CD14-positive monocyte (primary cell): ENCODE measurements around the gene TECTB. TPM values are rescaled to one million over a fixed set of nuclear protein-coding genes. Genes with fewer than 3 reads are reported as not detected.

Source experiments
- DNase-seq, 3 donors: peaks; one replicate each; pipeline ENCODE4 v3.0.0-alpha.2; 2011 to 2022
- H2AFZ ChIP-seq: 2 replicates; pipeline ENCODE4 v1.6.0; 2012; ENCODE audit warnings: mild to moderate bottlenecking, low read depth, low read length, inconsistent platforms; ENCODE audit not compliant: insufficient read depth, poor library complexity, severe bottlenecking
- H3K27ac ChIP-seq, 2 donors: 1 replicate in 1 of 2; 2 replicates in 1 of 2; pipeline ENCODE4 v1.5.1; 2012 to 2013; ENCODE audit warnings: low read length in 2 of 2, control low read depth in 1 of 2, inconsistent platforms in 1 of 2, low read depth in 1 of 2, mild to moderate bottlenecking in 1 of 2
- H3K27me3 ChIP-seq, 2 donors: one replicate each; pipeline versions ENCODE4 v1.6.0 to v1.6.1; 2011 to 2013; ENCODE audit warnings: low read length in 2 of 2; ENCODE audit not compliant: control insufficient read depth in 2 of 2, insufficient read depth in 2 of 2
- H3K36me3 ChIP-seq, 2 donors: replicated peaks in 1 of 2; 1 replicate in 1 of 2; 2 replicates in 1 of 2; pipeline versions ENCODE4 v1.5.1 to v1.6.1; 2012 to 2013; ENCODE audit warnings: low read length in 2 of 2, control low read depth in 1 of 2, inconsistent platforms in 1 of 2, mild to moderate bottlenecking in 1 of 2; ENCODE audit not compliant: insufficient read depth in 2 of 2, control insufficient read depth in 1 of 2
- H3K4me1 ChIP-seq, 2 donors: 1 replicate in 1 of 2; 2 replicates in 1 of 2; pipeline versions ENCODE4 v1.5.1 to v1.6.1; 2012 to 2013; ENCODE audit warnings: low read length in 2 of 2, control low read depth in 1 of 2, inconsistent platforms in 1 of 2, mild to moderate bottlenecking in 1 of 2, moderate library complexity in 1 of 2; ENCODE audit not compliant: insufficient read depth in 2 of 2, control insufficient read depth in 1 of 2
- H3K4me2 ChIP-seq: replicated peaks from 2 replicates; pipeline ENCODE3; 2012; ENCODE audit warnings: low read length, moderate library complexity, mild to moderate bottlenecking; ENCODE audit not compliant: poor library complexity, severe bottlenecking; ENCODE audit errors: extremely low read depth
- H3K4me3 ChIP-seq, 3 experiments: fragments of 200-600 bp in 1 of 3; sonication (generic) in 1 of 3; replicated peaks in 1 of 3; 1 replicate in 2 of 3; 2 replicates in 1 of 3; pipeline ENCODE4 v1.5.1; 2011 to 2013; ENCODE audit warnings: low read length in 3 of 3, mild to moderate bottlenecking in 3 of 3, control low read depth in 2 of 3, low read depth in 2 of 3, inconsistent platforms in 1 of 3, moderate library complexity in 1 of 3
- H3K79me2 ChIP-seq: 2 replicates; pipeline ENCODE4 v1.6.0; 2012; ENCODE audit warnings: mild to moderate bottlenecking, control low read depth, inconsistent platforms, low read length, moderate library complexity; ENCODE audit not compliant: insufficient read depth
- H3K9ac ChIP-seq: 2 replicates; pipeline ENCODE4 v1.6.0; 2017; ENCODE audit warnings: low read length, mild to moderate bottlenecking; ENCODE audit not compliant: insufficient read depth, poor library complexity, severe bottlenecking
- H3K9me3 ChIP-seq, 2 donors: replicated peaks in 1 of 2; 1 replicate in 1 of 2; 2 replicates in 1 of 2; pipeline versions ENCODE4 v1.5.1 to v1.6.1; 2012 to 2013; ENCODE audit warnings: low read length in 2 of 2, control low read depth in 1 of 2; ENCODE audit not compliant: control insufficient read depth in 1 of 2, insufficient read depth in 1 of 2
- H4K20me1 ChIP-seq: 2 replicates; pipeline ENCODE4 v1.6.0; 2012; ENCODE audit warnings: mild to moderate bottlenecking, low read length, control low read depth, moderate library complexity; ENCODE audit not compliant: insufficient read depth
- H3K27ac Mint-ChIP-seq, 7 donors: one replicate each; pipeline ENCODE4 v1.8.0; 2020; ENCODE audit warnings: mild to moderate bottlenecking in 7 of 7, mixed read lengths in 7 of 7, moderate library complexity in 6 of 7, inconsistent platforms in 2 of 7
- H3K27me3 Mint-ChIP-seq, 3 donors: one replicate each; pipeline ENCODE4 v1.8.0; 2021 to 2022; ENCODE audit warnings: low read depth in 3 of 3, mild to moderate bottlenecking in 3 of 3, mixed read lengths in 3 of 3, moderate library complexity in 3 of 3, inconsistent platforms in 1 of 3
- H3K36me3 Mint-ChIP-seq, 2 donors: one replicate each; pipeline ENCODE4 v1.8.0; 2020; ENCODE audit warnings: mixed read lengths in 2 of 2, inconsistent platforms in 1 of 2, mild to moderate bottlenecking in 1 of 2
- H3K4me1 Mint-ChIP-seq: one replicate; pipeline ENCODE4 v1.8.0; 2020; ENCODE audit warnings: mild to moderate bottlenecking, mixed read lengths
- H3K4me3 Mint-ChIP-seq, 2 donors: one replicate each; pipeline ENCODE4 v1.8.0; 2020; ENCODE audit warnings: mild to moderate bottlenecking in 2 of 2, mixed read lengths in 2 of 2, moderate library complexity in 1 of 2
- H3K9me3 Mint-ChIP-seq, 7 donors: one replicate each; pipeline ENCODE4 v1.8.0; 2020 to 2022; ENCODE audit warnings: mixed read lengths in 7 of 7, mild to moderate bottlenecking in 6 of 7, moderate library complexity in 6 of 7, inconsistent platforms in 2 of 7
- WGBS: methylation state at CpG from one replicate; pipeline ENCODE4 v1.1.5; 2013; ENCODE audit warnings: missing lambda C conversion rate; ENCODE audit not compliant: insufficient coverage; 5-methylcytosine and 5-hydroxymethylcytosine counted together
- intact Hi-C, 2 donors: fragments of 100-400 bp; cut with micrococcal nuclease; formaldehyde crosslinking; loops; one replicate each; pipeline versions ENCODE4 v1.15.0 to v1.15.1; 2023
- polyA plus RNA-seq, 3 donors: library from polyadenylated mRNA; depleted of rRNA in 1 of 3; unstranded in 2 of 3; stranded (reverse) in 1 of 3; fragments of 300-500 nt in 2 of 3; fragments of >200 nt in 1 of 3; fragmentation: Illumina TruSeq in 2 of 3; gene quantifications; 1 replicate in 2 of 3; 2 replicates in 1 of 3; pipeline ENCODE4 v1.2.3, GENCODE V29; 2012 to 2021
- TF ChIP-seq, protein P1 (sequence below): fragments of 200-600 bp; IDR thresholded peaks from one replicate; pipeline ENCODE4 v1.8.0; 2022; ENCODE audit warnings: antibody characterized with exemption, mild to moderate bottlenecking

The TECTB gene
- polyA plus RNA-seq, 3 donors, result not detected

DNA sequence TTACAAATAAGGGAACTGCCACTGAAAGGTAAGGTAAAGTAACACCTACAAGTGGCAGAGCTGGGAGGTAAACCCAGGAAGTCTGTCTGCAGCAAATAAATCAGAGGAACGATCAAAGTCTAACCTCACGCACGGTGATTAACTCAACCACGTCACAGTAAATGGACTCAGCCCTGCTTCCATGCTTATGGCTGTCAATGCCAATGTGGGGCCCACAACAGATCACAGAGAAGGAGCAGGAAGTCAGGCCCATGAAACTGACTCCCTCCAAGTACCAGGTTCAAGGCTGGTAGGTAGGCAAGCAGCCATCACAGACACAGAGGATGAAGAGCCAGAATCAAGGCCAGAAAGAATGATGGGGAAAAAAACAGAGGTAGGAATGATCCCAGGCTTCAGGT, 52.7 kb downstream of the TECTB start:
- H3K27ac Mint-ChIP-seq, result peak overlapping the region in 3 of 7 donors; percentile 28 to 72 (median 30)
- no peak overlapping the region for H3K4me3 ChIP-seq
- H3K27ac ChIP-seq, result peak overlapping the region in 1 of 2 donors; percentile 23
- H3K9ac ChIP-seq, result no peak overlapping the region
- H3K27me3 Mint-ChIP-seq, result peaks cover 4 to 10% (median 5%) of the 10 kb centered on the region in 3 donors
- no peaks in the 10 kb centered on the region for H3K36me3 ChIP-seq
- peak overlapping the region in 1 of 2 donors; percentile 32 for H3K4me3 Mint-ChIP-seq
- DNase-seq, result no peak
- no peaks in the 10 kb centered on the region for H4K20me1 ChIP-seq
- H3K27me3 ChIP-seq, result no peaks in the 10 kb centered on the region
- no peaks in the 10 kb centered on the region for H3K9me3 Mint-ChIP-seq
- H3K79me2 ChIP-seq, result no peaks in the 10 kb centered on the region
- H3K9me3 ChIP-seq, result no peaks in the 10 kb centered on the region
- intact Hi-C loops, result no loop called here
- H3K4me2 ChIP-seq, result peak overlapping the region; percentile 24
- H3K4me1 Mint-ChIP-seq, result peaks cover 13% of the 10 kb centered on the region
- H2AFZ ChIP-seq, result peak overlapping the region; percentile 51
- WGBS, result 39% methylated on average over 4 of the region's 4 CpGs
- no peaks in the 10 kb centered on the region for H3K36me3 Mint-ChIP-seq
- TF ChIP-seq, protein P1, sequence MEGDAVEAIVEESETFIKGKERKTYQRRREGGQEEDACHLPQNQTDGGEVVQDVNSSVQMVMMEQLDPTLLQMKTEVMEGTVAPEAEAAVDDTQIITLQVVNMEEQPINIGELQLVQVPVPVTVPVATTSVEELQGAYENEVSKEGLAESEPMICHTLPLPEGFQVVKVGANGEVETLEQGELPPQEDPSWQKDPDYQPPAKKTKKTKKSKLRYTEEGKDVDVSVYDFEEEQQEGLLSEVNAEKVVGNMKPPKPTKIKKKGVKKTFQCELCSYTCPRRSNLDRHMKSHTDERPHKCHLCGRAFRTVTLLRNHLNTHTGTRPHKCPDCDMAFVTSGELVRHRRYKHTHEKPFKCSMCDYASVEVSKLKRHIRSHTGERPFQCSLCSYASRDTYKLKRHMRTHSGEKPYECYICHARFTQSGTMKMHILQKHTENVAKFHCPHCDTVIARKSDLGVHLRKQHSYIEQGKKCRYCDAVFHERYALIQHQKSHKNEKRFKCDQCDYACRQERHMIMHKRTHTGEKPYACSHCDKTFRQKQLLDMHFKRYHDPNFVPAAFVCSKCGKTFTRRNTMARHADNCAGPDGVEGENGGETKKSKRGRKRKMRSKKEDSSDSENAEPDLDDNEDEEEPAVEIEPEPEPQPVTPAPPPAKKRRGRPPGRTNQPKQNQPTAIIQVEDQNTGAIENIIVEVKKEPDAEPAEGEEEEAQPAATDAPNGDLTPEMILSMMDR, result no peak
- peaks cover 12 to 16% of the 10 kb centered on the region in 2 donors for H3K4me1 ChIP-seq

DNA sequence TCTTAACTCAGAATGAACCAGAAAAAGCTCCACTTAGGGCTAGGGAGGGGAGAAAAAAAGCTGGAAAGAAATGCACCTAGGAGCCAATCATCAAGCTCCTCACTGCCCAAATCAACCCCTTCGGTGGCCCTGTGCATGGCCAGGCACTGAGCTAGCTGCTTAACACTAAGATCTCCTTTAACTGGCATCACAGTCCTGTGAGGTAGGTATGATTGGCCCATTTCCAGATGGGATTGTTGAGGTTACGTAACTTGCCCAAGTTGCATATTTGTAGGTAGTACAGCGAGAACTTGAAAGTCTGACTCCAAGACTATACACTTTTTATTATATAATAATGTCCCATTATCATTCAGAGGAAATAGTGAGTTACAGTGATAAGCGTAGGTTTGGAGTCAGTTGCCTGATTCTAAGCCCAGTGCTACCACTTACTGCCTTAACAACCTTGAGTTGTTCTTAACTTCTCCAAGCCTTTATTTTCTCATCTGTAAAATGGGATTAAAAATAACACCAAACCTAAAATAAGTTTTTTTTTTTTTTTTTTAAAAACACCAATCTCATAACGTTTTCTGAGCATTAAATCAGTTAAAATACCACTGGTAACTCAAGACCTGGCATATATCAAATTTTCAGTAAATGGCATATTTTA, 53.5 kb downstream of the TECTB start:
- H3K4me1 ChIP-seq, result peaks cover 12 to 16% of the 10 kb centered on the region in 2 donors
- Mint-ChIP-seq H3K4me3 (no peak overlapping the region), H3K4me1 (peaks cover 13% of the 10 kb centered on the region), H3K27ac (no peak overlapping the region), H3K27me3 (peaks cover 1 to 7% (median 2%) of the 10 kb centered on the region in 3 donors), H3K36me3 (no peaks in the 10 kb centered on the region), H3K9me3 (no peaks in the 10 kb centered on the region)
- H3K27me3 ChIP-seq, result no peaks in the 10 kb centered on the region
- no peak for DNase-seq
- H3K9ac ChIP-seq, result no peak overlapping the region
- TF ChIP-seq, protein P1, result no peak
- intact Hi-C loops, result no loop called here
- H2AFZ ChIP-seq, result no peak overlapping the region
- H3K36me3 ChIP-seq, result no peaks in the 10 kb centered on the region
- H3K4me2 ChIP-seq, result no peak overlapping the region
- H4K20me1 ChIP-seq, result no peaks in the 10 kb centered on the region
- no peaks in the 10 kb centered on the region for H3K9me3 ChIP-seq
- H3K27ac ChIP-seq, result no peak overlapping the region
- no peaks in the 10 kb centered on the region for H3K79me2 ChIP-seq
- no peak overlapping the region for H3K4me3 ChIP-seq
- WGBS, result no CpG with 5 or more reads among the region's 5 CpGs
